GM18508 (cell line): Measurements from ENCODE around the gene COL5A3.

Source experiments
- ATAC-seq: cut with Tn5 transposase; IDR thresholded peaks from one replicate; pipeline ENCODE4 v1.9.1; 2021; ENCODE audit warnings: moderate number of reproducible peaks; ENCODE audit not compliant: insufficient read depth, unreplicated experiment

The COL5A3 gene

GRCh38 chr19:9911524-9912185, 98.6 kb downstream of the COL5A3 start:
- no peak for ATAC-seq

- no peak for ATAC-seq
Measured at GRCh38 chr19:9910625-9911024, 99.7 kb downstream of the COL5A3 start.
